Gastroesophageal sphincter (tissue), 4 donors: ENCODE measurements around the gene NUAK2. TPM values are rescaled to one million over a fixed set of nuclear protein-coding genes. Genes with fewer than 3 reads are reported as not detected.

Experiments
- ATAC-seq: fragments of 150-250 bp; one replicate; pipeline ENCODE4 v1.9.1; 2016; ENCODE audit warnings: mild to moderate bottlenecking, moderate library complexity
- H3K27ac ChIP-seq, 4 donors: fragments of 200-600 bp; sonication (generic) in 3 of 4; 1 replicate in 3 of 4; 2 replicates in 1 of 4; pipeline ENCODE4 v1.5.1; 2016 to 2019
- H3K27me3 ChIP-seq: fragments of 200-600 bp; sonication (generic); one replicate; pipeline ENCODE4 v1.5.1; 2019
- H3K36me3 ChIP-seq, 2 donors: fragments of 200-600 bp; sonication (generic); one replicate each; pipeline ENCODE4 v1.5.1; 2019; ENCODE audit warnings: control low read depth in 1 of 2
- H3K4me1 ChIP-seq, 3 donors: fragments of 200-600 bp; sonication (generic); 1 replicate in 2 of 3; 2 replicates in 1 of 3; pipeline ENCODE4 v1.5.1; 2016 to 2019; ENCODE audit warnings: control low read depth in 2 of 3
- H3K4me3 ChIP-seq, 2 donors: fragments of 200-600 bp; sonication (generic); one replicate each; pipeline ENCODE4 v1.5.1; 2019; ENCODE audit warnings: mild to moderate bottlenecking in 1 of 2, moderate library complexity in 1 of 2
- H3K9me3 ChIP-seq, 3 donors: fragments of 200-600 bp; sonication (generic); one replicate each; pipeline ENCODE4 v1.5.1; 2017 to 2019; ENCODE audit warnings: control low read depth in 2 of 3
- EP300 ChIP-seq: sonication (generic); formaldehyde crosslinking; IDR thresholded peaks from one replicate; pipeline ENCODE4 v1.6.1; 2017; ENCODE audit warnings: antibody characterized with exemption, mild to moderate bottlenecking
- POLR2A ChIP-seq, 2 donors: fragments of 450-650 bp; IDR thresholded peaks; one replicate each; pipeline ENCODE4 v1.6.1; 2017; ENCODE audit warnings: antibody characterized with exemption in 2 of 2, mild to moderate bottlenecking in 2 of 2, moderate library complexity in 1 of 2
- POLR2AphosphoS5 ChIP-seq: sonication (generic); formaldehyde crosslinking; IDR thresholded peaks from one replicate; pipeline ENCODE4 v1.6.1; 2017; ENCODE audit warnings: antibody characterized with exemption
- WGBS, 2 donors: methylation state at CpG; one replicate each; pipeline ENCODE4 v1.1.5; 2018; ENCODE audit warnings: low coverage in 1 of 2; 5-methylcytosine and 5-hydroxymethylcytosine counted together
- total RNA-seq, 4 donors: library from RNA; depleted of rRNA; stranded (reverse); fragments of >200 nt; gene quantifications; one replicate each; pipeline ENCODE4 v1.1.0, GENCODE V29; 2016
- TF ChIP-seq, protein P1 (sequence below), 4 experiments: fragments of 200-600 bp in 2 of 4; fragments of 450-650 bp in 2 of 4; sonication (generic) in 1 of 4; IDR thresholded peaks; one replicate each; pipeline ENCODE4 v1.5.1; 2017 to 2019; ENCODE audit warnings: antibody characterized with exemption in 4 of 4, mild to moderate bottlenecking in 2 of 4, moderate library complexity in 2 of 4

The NUAK2 gene
- total RNA-seq, 4 donors from 2014 or later: 0.67 to 1.1 (median 0.83) TPM

DNA sequence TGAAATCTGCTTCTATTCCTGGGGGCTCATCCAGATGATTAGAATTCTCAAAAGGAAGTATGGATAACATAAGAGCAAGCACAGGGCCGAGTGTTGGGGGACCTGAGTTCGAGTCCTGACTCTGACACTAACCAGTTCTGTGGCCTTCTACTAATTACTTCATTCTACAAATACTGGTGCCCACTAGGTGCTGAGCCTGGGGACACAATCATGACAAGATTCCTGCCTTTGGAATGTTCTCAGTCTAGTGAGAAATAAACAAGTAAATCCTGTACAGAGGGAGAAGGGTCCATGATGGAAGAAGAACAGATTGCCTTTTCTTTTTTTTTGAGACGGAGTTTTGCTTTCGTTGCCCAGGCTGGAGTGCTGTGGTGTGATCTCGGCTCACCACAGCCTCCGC lies 2.2 kb upstream of the NUAK2 start:
- WGBS, 2 donors: 62 to 95% methylated on average over 2 to 5 of the region's 6 CpGs
- Histone ChIP-seq H3K4me1 (peaks cover 0 to 40% (median 5%) of the 10 kb centered on the region in 3 donors), H3K9me3 (no peaks in the 10 kb centered on the region), H3K4me3 (no peak overlapping the region), H3K27me3 (peaks cover 20% of the 10 kb centered on the region), H3K27ac (no peak overlapping the region), H3K36me3 (no peaks in the 10 kb centered on the region)
- no peak for ATAC-seq
- TF ChIP-seq, protein P1, sequence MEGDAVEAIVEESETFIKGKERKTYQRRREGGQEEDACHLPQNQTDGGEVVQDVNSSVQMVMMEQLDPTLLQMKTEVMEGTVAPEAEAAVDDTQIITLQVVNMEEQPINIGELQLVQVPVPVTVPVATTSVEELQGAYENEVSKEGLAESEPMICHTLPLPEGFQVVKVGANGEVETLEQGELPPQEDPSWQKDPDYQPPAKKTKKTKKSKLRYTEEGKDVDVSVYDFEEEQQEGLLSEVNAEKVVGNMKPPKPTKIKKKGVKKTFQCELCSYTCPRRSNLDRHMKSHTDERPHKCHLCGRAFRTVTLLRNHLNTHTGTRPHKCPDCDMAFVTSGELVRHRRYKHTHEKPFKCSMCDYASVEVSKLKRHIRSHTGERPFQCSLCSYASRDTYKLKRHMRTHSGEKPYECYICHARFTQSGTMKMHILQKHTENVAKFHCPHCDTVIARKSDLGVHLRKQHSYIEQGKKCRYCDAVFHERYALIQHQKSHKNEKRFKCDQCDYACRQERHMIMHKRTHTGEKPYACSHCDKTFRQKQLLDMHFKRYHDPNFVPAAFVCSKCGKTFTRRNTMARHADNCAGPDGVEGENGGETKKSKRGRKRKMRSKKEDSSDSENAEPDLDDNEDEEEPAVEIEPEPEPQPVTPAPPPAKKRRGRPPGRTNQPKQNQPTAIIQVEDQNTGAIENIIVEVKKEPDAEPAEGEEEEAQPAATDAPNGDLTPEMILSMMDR (IDR thresholded peaks at IDR 0.05): no peak
- no peak for TF ChIP-seq POLR2AphosphoS5
- TF ChIP-seq EP300: no peak
- TF ChIP-seq POLR2A (IDR thresholded peaks at IDR 0.05): no peak

DNA sequence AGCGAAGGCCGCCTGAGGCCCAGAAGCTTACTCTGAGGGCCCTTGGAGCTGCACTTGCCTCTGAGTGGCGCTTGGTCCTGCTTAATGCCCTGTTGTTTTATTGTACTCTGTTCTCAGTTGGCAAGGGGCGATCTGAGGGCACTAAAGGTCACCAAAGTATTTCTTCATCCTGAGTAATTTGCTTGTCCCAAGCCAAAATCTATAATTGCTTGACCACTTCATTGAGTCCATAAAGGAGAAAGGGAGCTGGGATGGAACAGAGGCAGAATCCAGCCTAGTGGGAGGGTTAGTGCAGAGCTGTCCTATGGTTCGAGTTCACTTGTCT lies 376 bp upstream of the NUAK2 start:
- Histone ChIP-seq H3K4me1 (peaks cover 0 to 59% (median 5%) of the 10 kb centered on the region in 3 donors), H3K36me3 (no peaks in the 10 kb centered on the region), H3K4me3 (peak overlapping the region in 1 of 2 donors; percentile 66), H3K9me3 (no peaks in the 10 kb centered on the region), H3K27me3 (peaks cover 15% of the 10 kb centered on the region), H3K27ac (peak overlapping the region in 2 of 4 donors; percentile 61 to 69)
- 20 to 83% methylated on average over 1 of the region's 5 CpGs for WGBS, 2 donors
- no peak for ATAC-seq
- TF ChIP-seq, protein P1 (IDR thresholded peaks at IDR 0.05): no peak
- no peak for TF ChIP-seq POLR2A (IDR thresholded peaks at IDR 0.05)
- TF ChIP-seq EP300: no peak
- TF ChIP-seq POLR2AphosphoS5: no peak

DNA sequence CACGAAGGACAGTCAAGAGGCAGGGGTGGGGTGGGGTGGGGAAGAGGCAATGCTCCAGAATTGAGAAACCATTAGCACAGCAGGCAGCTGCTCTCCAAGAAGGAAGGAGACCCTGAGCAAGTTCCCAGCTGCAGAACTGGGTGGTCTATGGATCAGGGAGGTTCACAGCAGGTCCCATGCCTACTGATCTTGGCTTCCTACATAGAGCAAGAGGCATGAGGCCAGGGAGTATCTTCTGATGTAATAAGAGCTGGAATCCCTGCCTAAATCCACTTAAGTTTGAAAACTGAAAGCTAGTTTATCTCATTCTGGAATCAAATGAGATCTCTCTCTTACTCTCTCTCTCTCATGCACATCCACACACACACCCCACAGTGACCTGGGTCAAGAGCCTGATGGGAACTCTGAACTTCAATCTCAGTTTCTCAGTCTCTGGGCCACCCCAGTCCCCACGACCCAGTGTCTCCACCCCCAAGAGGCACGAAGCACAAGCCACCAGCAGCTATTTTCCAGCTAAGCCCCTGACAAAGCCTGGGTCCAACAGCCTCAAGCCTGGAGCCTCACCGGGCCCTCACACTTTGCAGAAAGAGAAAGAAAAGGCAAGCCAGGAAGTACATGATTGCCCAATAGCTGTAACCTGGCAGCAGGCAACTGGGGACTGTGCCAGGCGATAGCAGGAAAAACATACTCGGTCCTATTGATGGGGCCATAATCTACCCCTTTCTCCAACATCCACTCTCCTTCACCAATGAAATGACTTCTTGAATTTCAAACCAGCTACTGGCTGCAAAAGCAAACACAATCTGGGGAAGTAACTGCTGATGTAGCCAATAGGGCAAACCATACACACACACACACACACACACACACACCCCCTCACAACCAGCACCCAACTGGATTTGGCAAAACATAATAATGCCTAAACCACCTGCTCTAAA lies 2.2 kb downstream of the NUAK2 start:
- Histone ChIP-seq H3K4me1 (peaks cover 0 to 55% (median 5%) of the 10 kb centered on the region in 3 donors), H3K9me3 (no peaks in the 10 kb centered on the region), H3K4me3 (peak overlapping the region in 1 of 2 donors; percentile 66), H3K27me3 (no peaks in the 10 kb centered on the region), H3K36me3 (no peaks in the 10 kb centered on the region), H3K27ac (peak overlapping the region in 1 of 4 donors; percentile 26)
- ATAC-seq: peak; percentile 41
- WGBS, 2 donors: 44% methylated on average over 6 of the region's 6 CpGs; no CpG with 5 or more reads in 1 of the 2 donors
- TF ChIP-seq POLR2A (IDR thresholded peaks at IDR 0.05) (no peak), EP300 (no peak), POLR2AphosphoS5 (no peak)
- TF ChIP-seq, protein P1 (IDR thresholded peaks at IDR 0.05): no peak

DNA sequence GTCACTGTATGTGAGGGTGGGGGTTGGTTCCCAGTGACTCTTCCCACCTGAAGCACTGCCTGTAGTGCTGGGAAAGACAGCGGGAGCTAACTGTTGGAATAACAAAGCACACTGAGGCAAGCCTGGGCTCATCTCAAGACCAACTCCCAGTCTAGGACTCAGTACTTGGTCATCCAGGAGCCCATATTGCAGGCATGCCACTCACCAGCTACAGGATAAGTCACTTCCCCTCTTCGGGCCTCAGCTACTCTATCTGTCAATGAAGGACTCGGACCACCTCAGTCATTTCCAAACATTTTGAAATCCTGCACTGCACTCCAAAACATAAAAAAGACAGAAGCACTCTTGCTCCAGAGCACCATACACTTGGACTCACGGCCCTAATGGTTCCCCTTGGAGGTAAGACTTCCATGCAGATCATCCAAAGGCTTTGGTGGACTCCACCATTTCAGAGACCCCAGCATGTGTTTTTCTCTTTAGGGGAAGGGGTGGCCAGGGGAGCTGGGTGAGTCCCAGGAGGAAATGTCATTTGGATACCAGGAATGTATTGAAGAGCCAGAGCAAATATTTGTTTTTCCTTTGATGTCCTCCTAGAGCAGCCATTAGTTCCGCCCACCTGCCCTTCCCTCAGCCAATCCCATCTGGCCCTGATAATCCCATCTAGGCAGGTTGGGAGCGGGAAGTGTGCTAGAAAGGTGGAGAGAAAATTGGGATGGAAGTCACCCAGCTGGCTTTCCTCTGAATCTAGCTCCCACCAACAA lies 3.1 kb downstream of the NUAK2 start:
- Histone ChIP-seq H3K4me1 (peaks cover 0 to 65% (median 5%) of the 10 kb centered on the region in 3 donors), H3K4me3 (no peak overlapping the region), H3K27me3 (no peaks in the 10 kb centered on the region), H3K9me3 (no peaks in the 10 kb centered on the region), H3K36me3 (no peaks in the 10 kb centered on the region), H3K27ac (no peak overlapping the region)
- WGBS, 2 donors: 92 to 97% methylated on average over 2 to 5 of the region's 6 CpGs
- ATAC-seq: no peak
- TF ChIP-seq, protein P1 (IDR thresholded peaks at IDR 0.05): no peak
- TF ChIP-seq EP300 (no peak), POLR2A (IDR thresholded peaks at IDR 0.05) (no peak), POLR2AphosphoS5 (no peak)
